Left cardiac atrium (tissue), 4 donors: ENCODE measurements around the gene CD9. TPM values are rescaled to one million over a fixed set of nuclear protein-coding genes. Genes with fewer than 3 reads are reported as not detected.

ENCODE experiments used
- ATAC-seq, 2 donors: fragments of 200-7000 bp; cut with Tn5 transposase; one replicate each; pipeline ENCODE4 v1.9.1; 2020; ENCODE audit warnings: mild to moderate bottlenecking in 2 of 2, moderate library complexity in 2 of 2
- DNase-seq: peaks from one replicate; pipeline ENCODE4 v3.0.0-alpha.2; 2020
- intact Hi-C, 2 donors: fragments of 100-400 bp; cut with DNase I; formaldehyde crosslinking; loops; one replicate each; pipeline versions ENCODE4 v1.14.1 to v1.15.1; 2022 to 2023
- total RNA-seq, 2 donors: library from RNA; stranded (reverse); fragmentation: NEBNext Ultra II Directional; extraction: Animal tissue kit (Norgen Biotek cat#: 25700); gene quantifications; one replicate each; pipeline ENCODE4 v1.2.1, GENCODE V29; 2021
- donor health status: DM: no; HTN: yes; CAD: no.
- donor health status: DM: no; HTN: yes; CAD: no; lungs with severe emphysema.
- donor health status: DM: yes; HTN: yes; CAD: no.
- donor health status: Dilated cardiomyopathy.

CD9 gene
- total RNA-seq, 2 donors from 2014 or later, result 55.1 to 167 TPM

DNA sequence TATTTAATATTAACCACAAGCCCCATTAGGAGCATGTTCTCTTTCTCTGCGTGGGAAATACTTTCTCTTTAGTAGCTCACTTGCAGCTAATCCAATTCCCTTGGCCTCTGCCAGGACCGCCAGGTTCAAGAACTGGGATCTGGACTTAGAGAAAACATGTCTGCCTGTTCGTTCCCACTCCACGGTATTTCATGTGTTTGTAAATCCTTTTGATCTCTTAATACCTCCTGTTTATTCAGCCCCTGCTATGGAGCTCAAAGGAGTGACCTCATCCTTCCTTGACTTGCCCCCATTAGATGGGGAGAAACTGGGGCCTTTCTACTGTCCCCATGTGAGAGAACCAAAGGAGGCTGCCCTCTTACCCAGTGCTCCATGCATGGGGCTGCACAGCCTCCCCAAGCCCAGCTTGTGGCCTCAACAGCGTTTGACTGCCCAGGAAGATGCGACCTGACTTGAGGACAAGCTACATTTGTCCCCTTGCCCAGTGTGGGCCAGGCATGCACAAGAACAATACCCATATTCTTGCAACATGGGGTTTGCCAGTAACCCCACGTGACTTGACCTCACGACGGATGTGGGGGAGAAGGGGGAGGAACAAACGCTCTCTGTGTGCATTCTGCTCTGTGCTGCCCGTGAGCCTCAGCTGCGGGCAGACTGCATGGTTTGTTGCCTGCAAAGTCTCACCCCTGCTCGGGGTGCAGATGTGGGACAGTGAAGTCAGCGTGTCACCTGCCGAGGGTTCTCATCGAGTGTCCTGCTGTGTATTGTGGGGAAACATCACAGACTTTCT is 30.3 kb downstream of the CD9 start:
- ATAC-seq (peak; percentile 14 to 29), DNase-seq (peak; percentile 65)
- intact Hi-C loops, result loop anchor here in 1 of 2 donors (5.0 kb wide), 1 partner anchor 47 kb away; no protein-coding TSS in a partner anchor

DNA sequence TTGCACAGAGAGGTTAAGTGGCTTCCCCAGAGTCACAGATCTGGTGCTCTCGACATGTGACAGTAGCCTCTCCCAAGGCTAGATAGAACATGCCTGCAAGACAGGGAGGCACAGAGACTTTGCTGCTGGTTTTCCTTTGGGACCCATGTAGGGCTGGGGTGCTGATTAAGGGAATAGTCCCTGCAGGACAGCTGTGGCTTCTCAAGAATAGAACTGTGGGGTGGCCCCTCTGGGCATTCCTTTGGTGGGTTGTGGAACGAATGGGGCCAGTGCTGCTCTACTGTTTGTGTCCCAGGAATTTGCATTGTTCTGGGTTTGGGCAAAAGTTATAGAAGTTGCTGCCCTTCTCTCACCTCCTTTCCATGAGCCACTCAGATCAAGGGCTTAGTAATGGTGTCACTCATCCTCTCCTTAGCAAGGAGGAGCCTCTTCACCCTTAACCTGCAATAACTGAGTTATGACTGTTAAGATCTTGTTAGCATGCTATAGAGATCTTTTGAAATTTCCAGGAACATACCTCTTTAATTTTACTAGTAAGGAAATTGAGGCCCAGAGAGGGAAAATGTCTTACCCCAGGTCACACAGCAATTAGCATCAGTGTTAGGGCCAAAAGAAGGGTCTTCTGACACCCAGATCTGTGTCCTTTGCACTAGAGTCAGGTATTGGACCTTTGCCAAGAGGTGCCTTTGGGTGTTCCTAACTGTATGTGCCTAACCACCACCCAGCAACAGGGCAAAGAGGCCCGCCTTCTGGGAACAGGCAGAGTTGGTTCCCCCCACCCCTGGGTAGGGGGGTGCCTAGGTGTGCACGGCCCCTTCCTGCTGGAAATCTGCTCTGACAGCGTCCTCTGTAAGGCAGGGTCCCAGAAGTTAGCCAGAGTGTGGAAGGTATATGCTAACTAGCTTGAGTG is 31.4 kb downstream of the CD9 start:
- intact Hi-C loops, result loop anchor here in 1 of 2 donors (5.0 kb wide), 1 partner anchor 46 kb away; no protein-coding TSS in a partner anchor
- no peak for DNase-seq
- ATAC-seq, result no peak

DNA sequence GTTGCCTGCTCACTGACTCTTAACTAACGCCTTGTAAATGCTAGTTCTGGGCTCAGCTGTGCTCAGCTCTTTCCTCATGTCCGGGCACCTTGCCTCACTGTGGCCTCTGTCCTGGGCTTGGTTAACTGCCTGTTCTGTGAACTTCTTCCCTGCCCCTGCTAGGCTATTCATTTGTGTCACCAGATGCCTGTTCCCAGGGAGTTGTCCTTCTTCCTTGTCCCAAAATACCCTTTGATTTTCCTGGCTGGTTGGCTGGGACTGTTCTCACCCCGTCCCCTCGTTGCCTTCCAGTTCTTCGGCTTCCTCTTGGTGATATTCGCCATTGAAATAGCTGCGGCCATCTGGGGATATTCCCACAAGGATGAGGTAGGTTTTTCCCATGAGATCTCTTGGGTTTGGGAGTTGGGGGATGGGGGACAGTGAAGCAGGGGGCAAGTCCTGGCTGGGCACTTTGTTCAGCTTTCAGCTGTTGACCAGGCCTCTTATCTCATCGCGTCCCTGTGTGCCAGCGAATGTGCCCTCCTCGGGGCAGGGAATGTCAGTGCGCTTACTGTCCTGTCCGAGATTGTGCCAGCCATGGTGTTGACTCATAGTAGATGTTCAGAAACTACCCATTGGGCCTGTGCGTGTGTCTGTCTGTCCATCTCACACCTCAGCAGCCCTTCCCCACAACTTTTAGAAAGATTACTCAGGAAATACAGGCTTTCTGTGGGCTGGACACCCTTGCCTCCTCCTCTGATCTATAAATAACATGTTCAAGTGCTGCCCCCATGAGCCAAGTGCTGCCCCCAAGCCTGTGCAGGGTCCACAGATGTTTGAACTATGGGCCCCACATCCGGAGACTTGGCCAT is 33.1 kb downstream of the CD9 start:
- ATAC-seq, result peak in 1 of 2 donors; percentile 9
- intact Hi-C loops, result loop anchor here in 1 of 2 donors (5.0 kb wide), 1 partner anchor 44 kb away; no protein-coding TSS in a partner anchor

DNA sequence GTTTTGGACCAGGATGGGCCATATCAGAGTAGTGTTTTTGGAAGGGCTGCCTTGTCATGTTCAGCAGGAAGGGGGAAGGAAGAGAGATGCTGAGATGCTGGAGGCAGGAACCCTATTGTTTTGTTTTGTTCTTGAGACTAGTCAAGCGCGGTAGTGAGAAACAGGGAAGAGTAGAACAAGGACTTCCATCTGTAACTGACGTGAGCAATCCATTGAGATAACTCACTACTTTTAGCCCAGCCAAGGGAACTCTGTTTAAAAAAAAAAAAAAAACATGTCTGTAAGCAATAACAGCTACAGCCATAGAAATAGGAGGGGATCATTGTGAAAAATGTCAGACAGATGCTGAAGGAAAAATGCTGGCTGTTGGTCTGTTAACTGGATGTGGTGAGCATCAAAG is 34.0 kb downstream of the CD9 start:
- ATAC-seq, result no peak
- DNase-seq, result no peak
- intact Hi-C loops, result loop anchor here in 1 of 2 donors (5.0 kb wide), 1 partner anchor 43 kb away; no protein-coding TSS in a partner anchor

More for the DNA sequence above, 33.1 kb downstream of the CD9 start:
- DNase-seq, result no peak

DNA sequence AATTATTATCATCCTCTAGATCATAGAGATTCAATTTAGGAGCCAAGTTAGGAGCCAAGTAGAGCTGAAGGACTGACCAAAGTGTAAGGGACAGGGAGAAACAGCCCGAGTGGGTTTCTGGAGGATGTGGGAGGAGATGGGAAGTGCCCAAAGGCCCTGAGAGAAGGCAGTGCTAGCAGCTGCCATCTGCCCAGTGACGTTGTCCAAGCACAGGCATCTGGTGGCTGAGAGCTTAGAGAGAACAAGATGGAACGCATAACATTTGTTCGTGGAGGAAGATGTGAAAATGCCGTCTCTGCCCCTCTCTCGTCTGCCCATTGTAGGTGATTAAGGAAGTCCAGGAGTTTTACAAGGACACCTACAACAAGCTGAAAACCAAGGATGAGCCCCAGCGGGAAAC is 34.7 kb downstream of the CD9 start:
- DNase-seq, result no peak
- intact Hi-C loops, result loop anchor here in 1 of 2 donors (5.0 kb wide), 1 partner anchor 42 kb away; no protein-coding TSS in a partner anchor
- ATAC-seq, result no peak

DNA sequence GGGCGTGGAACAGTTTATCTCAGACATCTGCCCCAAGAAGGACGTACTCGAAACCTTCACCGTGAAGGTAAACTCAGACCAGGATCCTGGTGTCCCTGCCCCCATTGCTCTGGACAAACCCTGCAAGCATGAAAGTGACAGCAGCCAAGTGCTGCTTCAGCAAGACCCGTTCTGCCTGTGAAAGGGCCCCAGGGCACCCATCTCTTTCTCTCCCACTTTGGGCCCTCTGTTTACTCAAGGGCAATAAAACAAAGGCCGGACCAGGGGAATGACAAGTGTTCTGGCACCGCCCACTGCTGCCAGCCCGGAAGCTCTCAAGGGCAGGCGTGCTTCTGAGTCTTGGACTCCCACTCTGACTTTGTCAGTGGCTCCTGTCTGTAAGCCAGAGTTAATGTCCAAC is 35.3 kb downstream of the CD9 start:
- intact Hi-C loops, result no loop called here
- ATAC-seq (no peak), DNase-seq (no peak)

DNA sequence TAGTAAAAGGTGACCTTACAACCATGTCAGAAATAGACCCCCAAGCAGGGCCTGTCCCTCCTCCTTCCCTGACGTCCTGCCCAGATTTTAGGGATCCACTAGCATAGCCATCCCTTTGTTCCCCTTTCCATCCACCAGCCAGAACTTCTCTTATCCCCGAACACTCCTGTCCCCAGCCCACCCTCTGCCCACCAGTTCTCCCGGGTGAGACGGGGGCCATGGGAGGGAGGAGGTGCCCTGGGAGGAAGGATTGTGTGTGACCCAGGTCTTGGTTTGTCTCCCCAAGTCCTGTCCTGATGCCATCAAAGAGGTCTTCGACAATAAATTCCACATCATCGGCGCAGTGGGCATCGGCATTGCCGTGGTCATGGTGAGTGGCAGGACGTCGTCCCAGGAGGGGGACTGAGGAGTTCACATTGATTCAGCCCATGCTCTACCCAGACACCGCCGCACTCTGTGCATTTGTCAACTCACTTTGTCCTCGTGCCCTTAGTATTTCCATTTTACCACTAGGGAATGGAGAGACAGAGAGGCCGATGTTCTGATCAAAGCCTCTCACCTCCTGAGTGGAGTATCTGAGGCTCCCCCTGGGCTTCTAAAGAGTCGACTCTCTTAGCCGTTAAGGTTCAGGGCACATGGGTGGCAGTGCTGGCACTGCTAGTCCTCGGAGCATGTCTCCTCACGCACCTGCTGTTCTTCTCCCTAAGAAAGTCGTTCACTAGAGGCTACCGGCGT is 35.9 kb downstream of the CD9 start:
- intact Hi-C loops, result no loop called here
- ATAC-seq (no peak), DNase-seq (no peak)

DNA sequence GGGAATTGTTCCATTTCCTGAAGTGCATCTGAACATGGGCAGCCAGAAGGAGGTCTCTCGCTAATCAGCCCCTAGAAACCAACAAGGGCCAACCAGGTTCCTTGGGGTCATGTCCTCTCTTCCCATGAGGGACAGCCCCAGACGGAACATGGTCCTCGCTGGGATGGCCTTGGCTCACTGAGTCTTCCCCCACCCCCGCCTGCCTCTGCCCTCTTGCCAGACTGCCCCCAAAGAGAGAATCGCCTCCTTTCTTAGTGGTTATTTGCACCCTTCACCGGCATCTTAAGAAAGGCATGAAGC is 36.4 kb downstream of the CD9 start:
- ATAC-seq (no peak), DNase-seq (no peak)
- intact Hi-C loops, result no loop called here

DNA sequence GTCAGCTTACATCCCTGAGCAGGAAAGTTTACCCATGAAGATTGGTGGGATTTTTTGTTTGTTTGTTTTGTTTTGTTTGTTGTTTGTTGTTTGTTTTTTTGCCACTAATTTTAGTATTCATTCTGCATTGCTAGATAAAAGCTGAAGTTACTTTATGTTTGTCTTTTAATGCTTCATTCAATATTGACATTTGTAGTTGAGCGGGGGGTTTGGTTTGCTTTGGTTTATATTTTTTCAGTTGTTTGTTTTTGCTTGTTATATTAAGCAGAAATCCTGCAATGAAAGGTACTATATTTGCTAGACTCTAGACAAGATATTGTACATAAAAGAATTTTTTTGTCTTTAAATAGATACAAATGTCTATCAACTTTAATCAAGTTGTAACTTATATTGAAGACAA is 37.6 kb downstream of the CD9 start:
- DNase-seq (no peak), ATAC-seq (no peak)
- intact Hi-C loops, result no loop called here

DNA sequence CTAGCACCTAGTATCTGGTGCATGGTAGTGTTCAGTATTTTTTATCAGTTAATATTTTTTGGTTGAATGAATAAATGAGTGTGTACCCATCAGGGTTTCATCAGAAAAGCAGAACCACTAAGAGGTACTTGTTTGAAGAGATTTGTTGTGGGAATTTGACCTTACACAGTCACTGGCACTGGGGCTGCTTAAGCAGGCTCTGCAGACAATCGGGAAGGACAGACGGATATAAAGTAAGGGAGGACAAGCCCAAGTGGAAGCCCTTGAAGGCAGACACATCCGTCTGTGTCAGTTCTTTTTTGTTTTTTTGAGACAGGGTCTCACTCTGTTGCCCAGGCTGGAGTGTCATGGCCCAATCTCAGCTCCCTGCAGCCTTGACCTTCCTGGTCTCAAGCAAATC is 38.7 kb downstream of the CD9 start:
- ATAC-seq, result no peak
- DNase-seq, result no peak
- intact Hi-C loops, result no loop called here

DNA sequence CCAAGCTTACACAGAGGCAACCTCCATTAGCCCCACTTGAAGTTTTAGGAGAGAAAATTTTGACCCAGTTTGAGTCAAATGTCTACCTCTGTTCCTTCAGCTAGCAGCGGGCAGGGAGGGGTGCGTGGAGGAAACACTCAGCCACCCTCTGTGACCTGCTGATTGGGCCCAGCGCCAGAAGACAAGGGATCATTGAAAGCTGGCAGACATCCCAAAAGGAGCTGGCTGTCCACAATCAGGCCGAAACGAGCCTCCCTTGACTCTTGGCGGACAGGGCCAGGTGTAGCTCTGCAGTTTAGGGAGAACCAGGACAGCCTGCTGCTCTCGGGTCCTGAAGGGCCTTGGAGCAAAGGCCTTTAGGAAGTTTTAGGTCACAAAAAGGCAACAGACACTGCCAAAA is 41.3 kb downstream of the CD9 start:
- intact Hi-C loops, result no loop called here
- DNase-seq, result peak; percentile 84

DNA sequence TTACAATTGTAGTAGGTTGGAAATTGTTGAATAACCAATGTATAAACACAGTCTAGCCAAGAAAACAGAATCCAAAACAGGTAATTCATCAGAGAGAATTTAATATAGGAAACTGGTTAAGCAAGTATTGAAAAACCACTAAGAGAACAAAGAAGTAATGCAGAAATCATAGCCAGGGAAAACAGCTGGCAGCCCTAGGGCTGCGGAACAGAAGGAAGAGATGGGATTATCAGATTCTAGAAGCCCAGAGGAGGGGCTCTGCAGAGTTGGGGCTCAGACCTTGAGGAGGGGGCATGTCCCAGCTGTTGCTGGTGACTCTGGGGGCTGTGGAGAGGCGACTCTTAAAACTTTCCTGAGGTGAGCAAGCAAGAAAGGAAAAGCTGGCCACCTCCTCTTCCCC is 49.4 kb downstream of the CD9 start:
- intact Hi-C loops, result no loop called here
- ATAC-seq, result no peak
- DNase-seq, result no peak

More for the DNA sequence above, 41.3 kb downstream of the CD9 start:
- ATAC-seq, result peak; percentile 70 to 71

DNA sequence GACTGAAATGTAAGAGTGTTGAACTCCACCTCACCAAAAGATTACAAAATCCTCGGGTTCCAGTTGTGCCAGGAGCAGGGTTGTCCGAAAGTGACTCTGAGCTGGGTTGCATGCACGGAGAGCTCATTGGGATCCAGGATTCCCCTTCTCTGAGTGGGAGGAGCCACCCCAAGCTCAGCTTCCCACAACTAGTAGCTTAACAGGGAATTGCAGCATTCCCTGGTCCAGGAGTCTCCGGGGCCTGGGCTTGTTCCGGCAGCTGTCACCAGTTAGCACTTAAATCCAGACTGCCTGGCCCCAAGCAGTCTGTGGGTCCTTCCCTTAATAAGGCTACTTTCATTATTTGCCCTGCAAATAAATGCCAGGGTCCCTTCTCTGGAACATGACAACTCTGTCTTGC is 50.1 kb downstream of the CD9 start:
- ATAC-seq, result peak; percentile 41 to 82
- intact Hi-C loops, result no loop called here
- DNase-seq, result no peak

DNA sequence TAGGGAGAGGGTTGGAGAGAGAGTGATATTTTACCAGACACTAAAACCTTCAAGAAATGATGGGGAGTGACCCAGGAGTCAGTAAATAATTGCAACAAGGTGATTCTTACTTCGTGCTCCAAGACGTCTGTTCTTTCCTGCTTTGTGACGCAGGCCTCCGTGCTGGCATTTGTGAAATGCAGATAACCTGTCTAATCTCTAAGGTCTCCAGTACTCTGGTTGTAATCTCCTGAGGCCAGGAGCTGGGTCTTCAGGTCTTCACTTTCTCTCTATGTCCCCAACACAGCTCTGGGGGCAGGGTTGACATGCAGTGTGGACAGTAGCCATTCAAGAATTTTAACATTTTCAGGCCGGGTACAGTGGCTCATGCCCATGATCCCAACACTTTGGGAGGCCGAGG is 53.1 kb downstream of the CD9 start:
- intact Hi-C loops, result no loop called here
- DNase-seq (no peak), ATAC-seq (no peak)

DNA sequence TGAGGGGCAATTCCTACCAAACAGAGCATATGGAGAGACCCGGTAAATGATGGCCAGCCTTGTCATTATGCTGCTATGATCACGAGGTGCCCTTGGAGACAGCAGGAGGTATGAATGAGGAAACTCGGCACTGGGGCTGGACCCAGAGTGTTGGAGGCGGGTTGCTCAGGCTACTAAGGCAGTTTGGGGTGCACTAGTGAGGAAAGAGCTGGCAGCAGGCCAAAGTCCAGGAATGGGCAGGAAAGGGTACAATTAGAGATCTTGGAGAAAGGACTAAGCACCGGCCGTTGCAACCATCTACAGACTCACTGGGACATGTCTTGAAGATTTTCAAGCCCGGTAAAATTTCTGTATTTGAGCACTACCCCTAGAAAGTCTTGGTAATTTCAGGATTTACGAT is 54.3 kb downstream of the CD9 start:
- DNase-seq (no peak), ATAC-seq (no peak)
- intact Hi-C loops, result no loop called here

DNA sequence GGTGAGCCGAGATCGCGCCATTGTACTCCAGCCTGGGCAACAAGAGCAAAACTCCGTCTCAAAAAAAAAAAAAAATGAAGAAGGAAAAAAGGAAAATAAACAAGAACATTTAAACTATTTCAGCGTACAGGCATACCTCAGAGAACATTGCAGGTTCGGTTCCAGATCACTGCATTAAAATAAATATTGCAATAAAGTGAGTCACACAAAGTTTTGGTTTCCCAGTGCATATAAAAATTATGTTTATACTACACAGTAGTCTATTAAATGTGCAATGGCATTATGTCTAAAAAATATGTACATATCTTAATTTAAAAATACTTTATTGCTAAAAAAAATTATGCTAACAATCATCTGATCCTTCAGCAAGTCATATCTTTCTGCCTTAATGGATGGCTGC is 56.8 kb downstream of the CD9 start:
- intact Hi-C loops, result no loop called here
- no peak for DNase-seq
- no peak for ATAC-seq

DNA sequence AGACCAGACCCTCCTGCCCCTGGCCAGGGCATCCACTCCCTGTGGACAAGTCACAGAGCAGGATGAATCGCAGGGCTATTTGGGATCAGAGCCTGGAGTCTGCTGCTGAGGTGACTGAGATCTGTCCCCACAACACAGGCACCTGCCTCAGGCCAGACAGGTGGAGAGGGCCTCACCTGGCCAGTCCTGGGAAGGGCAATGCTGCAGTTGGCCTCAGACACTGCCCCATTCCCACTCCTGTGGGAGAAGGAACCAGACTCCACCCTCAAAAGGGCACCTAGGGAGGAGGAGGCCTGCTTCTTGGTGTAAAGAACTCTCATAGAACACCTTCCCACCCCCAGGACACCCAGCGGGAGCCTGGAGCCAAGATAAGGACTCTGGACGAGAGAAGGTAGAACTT is 62.0 kb downstream of the CD9 start:
- no peak for DNase-seq
- intact Hi-C loops, result no loop called here
- ATAC-seq, result no peak

DNA sequence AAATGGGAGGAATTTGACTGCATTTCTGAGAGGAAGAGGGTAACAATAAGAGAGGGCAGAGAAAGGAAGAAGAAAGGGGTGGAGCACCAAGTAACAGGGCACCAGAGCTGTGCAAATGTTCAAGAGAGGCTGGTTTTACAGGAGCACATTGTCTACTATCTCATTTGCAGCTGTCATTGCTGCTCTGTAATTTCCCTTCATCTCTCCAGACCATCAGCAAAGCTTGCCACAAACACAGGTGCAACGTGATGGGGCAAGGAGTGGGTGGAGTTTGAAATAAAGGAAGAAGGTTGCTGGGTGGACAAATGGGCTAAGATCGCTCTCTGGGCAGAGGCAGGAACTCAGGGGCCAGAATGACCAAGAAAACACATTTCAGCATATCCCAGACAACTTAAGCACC is 62.4 kb downstream of the CD9 start:
- DNase-seq (no peak), ATAC-seq (no peak)
- intact Hi-C loops, result no loop called here

DNA sequence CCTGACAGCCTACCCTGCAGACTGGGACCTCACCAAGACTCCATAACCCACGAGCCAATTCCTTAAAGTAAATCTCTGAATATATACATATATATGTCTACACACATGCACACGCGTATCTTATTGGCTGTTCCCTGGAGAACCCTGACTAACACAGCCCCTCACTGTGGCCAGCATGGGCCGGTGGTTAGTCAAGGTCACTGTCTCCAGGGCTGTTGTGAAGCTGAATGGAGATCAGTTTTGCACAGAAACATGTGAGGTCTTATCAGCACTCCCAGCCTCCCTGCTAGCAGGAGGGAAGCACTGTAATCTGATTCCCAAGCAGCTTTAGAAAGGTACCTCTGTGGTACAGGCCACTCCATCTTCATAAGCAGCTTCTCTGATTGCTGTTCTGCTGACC is 63.7 kb downstream of the CD9 start:
- peak in 1 of 2 donors; percentile 12 for ATAC-seq
- intact Hi-C loops, result no loop called here
- no peak for DNase-seq
